Ishikawa (cell line): ENCODE results near the gene PTPRM.

ENCODE experiments used
- CEBPB ChIP-seq: IDR thresholded peaks from 2 replicates; pipeline ENCODE4 v1.6.1; 2012
- CREB1 ChIP-seq: IDR thresholded peaks from 2 replicates; pipeline ENCODE4 v1.6.1; 2012; ENCODE audit warnings: low read depth
- EP300 ChIP-seq: IDR thresholded peaks from 2 replicates; pipeline ENCODE4 v1.6.1; 2012; ENCODE audit warnings: borderline replicate concordance
- FOXM1 ChIP-seq: IDR thresholded peaks from 2 replicates; pipeline ENCODE4 v1.6.1; 2012; ENCODE audit warnings: low read depth, borderline replicate concordance
- MAX ChIP-seq: IDR thresholded peaks from 2 replicates; pipeline ENCODE4 v1.6.1; 2012
- REST ChIP-seq: IDR thresholded peaks from 2 replicates; pipeline ENCODE4 v1.6.1; 2012; ENCODE audit warnings: low read depth, mild to moderate bottlenecking
- TAF1 ChIP-seq: IDR thresholded peaks from 2 replicates; pipeline ENCODE4 v1.6.1; 2012; ENCODE audit warnings: low read depth, mild to moderate bottlenecking
- TCF12 ChIP-seq: IDR thresholded peaks from 2 replicates; pipeline ENCODE4 v1.6.1; 2012; ENCODE audit warnings: low read depth
- YY1 ChIP-seq: IDR thresholded peaks from 2 replicates; pipeline ENCODE4 v1.6.1; 2012; ENCODE audit warnings: low read depth

GRCh38 chr18:7742224-7742623 lies 175.1 kb downstream of the PTPRM start:
- TF ChIP-seq MAX, result no peak
- no peak for TF ChIP-seq CREB1
- TF ChIP-seq REST, result no peak
- TF ChIP-seq TCF12, result no peak
- TF ChIP-seq EP300, result no peak
- TF ChIP-seq YY1, result no peak
- TF ChIP-seq FOXM1, result no peak
- no peak for TF ChIP-seq CEBPB
- no peak for TF ChIP-seq TAF1
